PC-9 (cell line): ENCODE results near the gene ZDHHC1. TPM values are rescaled to one million over a fixed set of nuclear protein-coding genes. Genes with fewer than 3 reads are reported as not detected.

ENCODE experiments used
- BruUV-seq: library from RNA; stranded (reverse); fragments of 400-500 nt; replicated peaks from 2 replicates; lab custom pipeline; 2021; lab: Mats Ljungman, UMichigan
- CTCF ChIA-PET: fragments of 300-600 bp; sonication (Branson Sonifier 250); formaldehyde crosslinking; loops from one replicate; lab custom pipeline; 2022; ENCODE audit warnings: antibody characterized with exemption; lab: Charles Lee
- POLR2A ChIA-PET: fragments of 300-600 bp; sonication (Branson Sonifier 250); formaldehyde crosslinking; loops from one replicate; lab custom pipeline; 2022; ENCODE audit warnings: antibody characterized with exemption; ENCODE audit not compliant: unreplicated experiment; lab: Charles Lee
- DNase-seq, 2 experiments: peaks; one replicate each; pipeline versions ENCODE4 v3.0.0 to v3.0.0-alpha.2; 2015 to 2022; ENCODE audit warnings: mixed read lengths in 1 of 2
- H2AFZ ChIP-seq: fragments of 200-600 bp; sonication (generic); 2 replicates; pipeline ENCODE4 v1.8.1; 2017; ENCODE audit warnings: antibody characterized with exemption
- H3F3A ChIP-seq: fragments of 200-600 bp; sonication (generic); 2 replicates; pipeline ENCODE4 v1.8.1; 2017; ENCODE audit warnings: antibody characterized with exemption, mild to moderate bottlenecking, low read depth; ENCODE audit not compliant: insufficient read depth
- H3K27ac ChIP-seq: fragments of 200-600 bp; sonication (generic); 2 replicates; pipeline ENCODE4 v1.6.1; 2016; ENCODE audit warnings: mixed run types
- H3K27me3 ChIP-seq: fragments of 200-600 bp; sonication (generic); 2 replicates; pipeline ENCODE4 v1.6.1; 2016; ENCODE audit warnings: low read depth, mixed run types; ENCODE audit not compliant: insufficient read depth
- H3K36me3 ChIP-seq: fragments of 200-600 bp; sonication (generic); 2 replicates; pipeline ENCODE4 v1.6.1; 2016; ENCODE audit warnings: low read depth, mixed run types
- H3K4me1 ChIP-seq: fragments of 200-600 bp; sonication (generic); replicated peaks from 2 replicates; pipeline ENCODE4 v1.6.1; 2016; ENCODE audit warnings: mixed run types; ENCODE audit not compliant: insufficient read depth
- H3K4me2 ChIP-seq: fragments of 200-600 bp; sonication (generic); 2 replicates; pipeline ENCODE4 v1.6.1; 2017; ENCODE audit warnings: mixed run types
- H3K4me3 ChIP-seq: fragments of 200-600 bp; sonication (generic); 2 replicates; pipeline ENCODE4 v1.6.1; 2016; ENCODE audit warnings: mixed run types
- H3K79me2 ChIP-seq: fragments of 200-600 bp; sonication (generic); 2 replicates; pipeline ENCODE4 v1.6.1; 2017; ENCODE audit warnings: low read depth, mixed run types
- H3K9me2 ChIP-seq: fragments of 200-600 bp; sonication (generic); 2 replicates; pipeline ENCODE4 v1.8.1; 2017; ENCODE audit warnings: mild to moderate bottlenecking; ENCODE audit not compliant: insufficient read depth
- H3K9me3 ChIP-seq: fragments of 200-600 bp; sonication (generic); 2 replicates; pipeline ENCODE4 v1.8.1; 2016; ENCODE audit warnings: low read depth; ENCODE audit not compliant: insufficient read depth
- H4K20me1 ChIP-seq: fragments of 200-600 bp; sonication (generic); 2 replicates; pipeline ENCODE4 v1.8.1; 2017; ENCODE audit not compliant: insufficient read depth
- EZH2 ChIP-seq: fragments of 200-600 bp; sonication (generic); IDR thresholded peaks from 2 replicates; pipeline ENCODE4 v1.8.0; 2017; ENCODE audit warnings: antibody characterized with exemption, low read depth
- intact Hi-C: fragments of 100-400 bp; cut with micrococcal nuclease; formaldehyde crosslinking; loops from one replicate; pipeline ENCODE4 v1.10.0; 2022; ENCODE audit not compliant: unreplicated experiment
- total RNA-seq: library from RNA; stranded (reverse); gene quantifications from 2 replicates; pipeline ENCODE4 v1.2.3, GENCODE V29; 2021
- TF ChIP-seq, protein P1 (sequence below): fragments of 200-600 bp; sonication (generic); conservative IDR thresholded peaks from 2 replicates; pipeline ENCODE4 v1.6.1; 2017; ENCODE audit warnings: mixed run types, antibody characterized with exemption, mild to moderate bottlenecking, moderate library complexity

The ZDHHC1 gene
- total RNA-seq, 1 experiment from 2014 or later = 12.8 TPM

DNA sequence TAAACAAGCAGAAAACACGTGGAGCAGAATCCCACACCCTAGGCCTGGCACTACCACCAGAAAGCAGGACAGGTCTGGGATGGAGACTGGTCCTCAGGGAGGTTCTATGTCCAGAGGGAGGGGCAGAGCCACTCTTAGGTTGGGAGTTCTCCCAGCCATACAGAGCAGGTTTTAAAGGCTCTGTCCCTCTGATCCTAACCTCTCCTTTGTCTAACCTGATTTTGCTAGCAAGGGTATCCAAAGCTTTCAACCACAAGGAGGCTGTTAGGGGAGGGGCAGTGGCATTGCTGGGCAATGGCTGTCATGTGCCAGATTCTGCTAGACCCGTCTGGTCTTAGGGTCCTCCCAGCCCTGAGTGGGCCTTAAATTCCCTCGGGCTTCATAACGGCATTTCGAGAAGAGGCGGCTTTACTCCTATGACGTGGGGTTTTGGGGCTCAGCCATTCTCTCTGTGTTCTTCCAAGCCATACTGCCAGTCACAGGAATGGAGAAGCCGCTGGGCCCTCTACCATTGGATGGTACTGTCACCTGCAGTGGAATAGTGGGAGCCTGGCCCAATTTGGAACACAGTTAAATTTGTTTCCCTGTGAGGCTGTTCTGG, 28.7 kb downstream of the ZDHHC1 start:
- Histone ChIP-seq H3K9me2 (no peaks in the 10 kb centered on the region), H2AFZ (no peak overlapping the region), H3K4me3 (no peak overlapping the region), H3K9me3 (no peaks in the 10 kb centered on the region), H3K27ac (no peak overlapping the region), H3K4me1 (no peaks in the 10 kb centered on the region), H3F3A (no peaks in the 10 kb centered on the region), H4K20me1 (no peaks in the 10 kb centered on the region), H3K27me3 (no peaks in the 10 kb centered on the region), H3K79me2 (no peaks in the 10 kb centered on the region), H3K4me2 (no peak overlapping the region), H3K36me3 (no peaks in the 10 kb centered on the region)
- no peak for DNase-seq
- BruUV-seq = no TSS peak
- CTCF ChIA-PET = no interaction called here
- intact Hi-C loops = no loop called here
- POLR2A ChIA-PET = no interaction called here
- TF ChIP-seq, protein P1, sequence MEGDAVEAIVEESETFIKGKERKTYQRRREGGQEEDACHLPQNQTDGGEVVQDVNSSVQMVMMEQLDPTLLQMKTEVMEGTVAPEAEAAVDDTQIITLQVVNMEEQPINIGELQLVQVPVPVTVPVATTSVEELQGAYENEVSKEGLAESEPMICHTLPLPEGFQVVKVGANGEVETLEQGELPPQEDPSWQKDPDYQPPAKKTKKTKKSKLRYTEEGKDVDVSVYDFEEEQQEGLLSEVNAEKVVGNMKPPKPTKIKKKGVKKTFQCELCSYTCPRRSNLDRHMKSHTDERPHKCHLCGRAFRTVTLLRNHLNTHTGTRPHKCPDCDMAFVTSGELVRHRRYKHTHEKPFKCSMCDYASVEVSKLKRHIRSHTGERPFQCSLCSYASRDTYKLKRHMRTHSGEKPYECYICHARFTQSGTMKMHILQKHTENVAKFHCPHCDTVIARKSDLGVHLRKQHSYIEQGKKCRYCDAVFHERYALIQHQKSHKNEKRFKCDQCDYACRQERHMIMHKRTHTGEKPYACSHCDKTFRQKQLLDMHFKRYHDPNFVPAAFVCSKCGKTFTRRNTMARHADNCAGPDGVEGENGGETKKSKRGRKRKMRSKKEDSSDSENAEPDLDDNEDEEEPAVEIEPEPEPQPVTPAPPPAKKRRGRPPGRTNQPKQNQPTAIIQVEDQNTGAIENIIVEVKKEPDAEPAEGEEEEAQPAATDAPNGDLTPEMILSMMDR = no peak
- TF ChIP-seq EZH2 = no peak

DNA sequence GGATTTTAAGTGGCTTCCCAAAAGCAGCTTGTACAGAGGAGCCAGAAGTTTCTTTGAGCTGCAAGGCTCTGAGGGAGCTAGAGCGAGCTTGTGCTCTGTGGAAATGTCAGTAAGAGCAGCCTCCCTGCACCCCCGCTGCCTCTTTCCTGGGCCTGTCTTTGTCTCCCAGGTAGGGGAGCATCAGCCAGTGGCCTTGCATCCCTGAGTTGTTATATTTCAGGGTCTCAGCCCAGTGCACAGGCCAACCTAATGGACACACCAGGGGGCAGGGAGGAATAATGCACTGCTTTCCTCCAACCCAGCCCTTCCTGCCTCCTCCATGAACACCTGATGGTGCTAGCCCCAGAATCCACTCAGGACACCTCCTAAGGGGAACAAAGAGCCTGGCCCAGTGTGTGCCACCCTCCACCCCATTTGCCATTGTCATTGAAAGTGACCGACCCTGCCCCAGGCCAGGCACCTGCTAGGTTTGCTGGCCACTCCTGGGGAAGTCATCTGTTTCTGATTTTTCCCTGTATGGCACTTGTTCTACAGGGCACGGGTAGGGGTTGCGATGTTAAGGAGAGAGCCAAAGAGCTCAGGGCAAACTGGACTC, 29.3 kb downstream of the ZDHHC1 start:
- no TSS peak for BruUV-seq
- no peak for DNase-seq
- intact Hi-C loops = no loop called here
- TF ChIP-seq, protein P1 = no peak
- TF ChIP-seq EZH2 = no peak
- Histone ChIP-seq H3K79me2 (no peaks in the 10 kb centered on the region), H2AFZ (no peak overlapping the region), H3K27me3 (no peaks in the 10 kb centered on the region), H3K4me3 (no peak overlapping the region), H3K36me3 (no peaks in the 10 kb centered on the region), H3K9me3 (no peaks in the 10 kb centered on the region), H3K27ac (no peak overlapping the region), H4K20me1 (no peaks in the 10 kb centered on the region), H3F3A (no peaks in the 10 kb centered on the region), H3K9me2 (no peaks in the 10 kb centered on the region), H3K4me2 (no peak overlapping the region), H3K4me1 (no peaks in the 10 kb centered on the region)
- ChIA-PET CTCF (no interaction called here), POLR2A (no interaction called here)

DNA sequence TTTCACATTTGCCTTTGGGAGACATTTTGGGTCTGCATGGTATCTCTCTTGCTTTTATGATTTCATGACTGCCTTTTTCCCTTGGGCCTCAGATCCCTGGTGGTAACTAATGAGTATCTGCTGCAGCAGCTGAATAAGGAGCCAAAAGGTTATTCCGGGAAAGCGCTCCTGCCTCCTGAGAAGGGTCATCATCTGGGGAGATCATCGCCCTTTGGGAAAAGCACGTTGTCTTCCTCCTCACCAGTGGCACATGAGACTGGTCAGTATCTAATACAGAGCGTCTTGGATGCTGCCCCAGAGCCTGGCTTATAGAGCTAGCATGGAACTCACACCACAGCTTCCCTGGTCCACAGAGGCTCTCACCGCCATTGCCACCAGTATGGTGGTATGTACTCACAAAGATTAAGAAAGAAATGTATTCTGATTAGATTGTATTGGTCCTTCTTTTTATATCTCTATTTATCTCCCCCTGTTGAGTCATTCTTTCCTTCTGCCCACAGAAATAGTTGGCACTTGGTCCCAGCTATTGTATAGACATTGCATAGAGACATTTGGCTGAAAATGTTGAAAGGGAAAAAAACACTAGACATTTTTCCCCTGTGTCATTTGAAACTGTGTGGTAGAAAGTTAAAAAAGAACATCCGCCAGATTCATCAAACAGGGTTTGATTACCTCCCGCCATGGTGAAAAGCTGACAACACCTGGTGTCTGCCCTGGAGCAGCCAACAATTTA, 31.3 kb downstream of the ZDHHC1 start:
- Histone ChIP-seq H3K27ac (no peak overlapping the region), H3K36me3 (no peaks in the 10 kb centered on the region), H3K9me3 (no peaks in the 10 kb centered on the region), H2AFZ (no peak overlapping the region), H3F3A (no peaks in the 10 kb centered on the region), H4K20me1 (no peaks in the 10 kb centered on the region), H3K9me2 (no peaks in the 10 kb centered on the region), H3K4me2 (no peak overlapping the region), H3K4me3 (no peak overlapping the region), H3K27me3 (no peaks in the 10 kb centered on the region), H3K79me2 (no peaks in the 10 kb centered on the region), H3K4me1 (no peaks in the 10 kb centered on the region)
- TF ChIP-seq EZH2 = no peak
- TF ChIP-seq, protein P1 = no peak
- CTCF ChIA-PET = no interaction called here
- intact Hi-C loops = no loop called here
- POLR2A ChIA-PET = no interaction called here
- DNase-seq = no peak
- BruUV-seq = no TSS peak
